IPS DF 4.7 (cell line): Measurements from ENCODE around the gene DIPK1C.

ENCODE experiments used
- DNase-seq: peaks from one replicate; pipeline ENCODE4 v3.0.0-alpha.2; 2013; ENCODE audit warnings: low spot score; ENCODE audit errors: extremely low read depth

Gene DIPK1C

GRCh38 chr18:74389991-74390390 is 67.1 kb downstream of the DIPK1C start:
- DNase-seq = no peak

- no peak for DNase-seq
These were observed 67.8 kb downstream of the DIPK1C start for GRCh38 chr18:74389171-74389927.

GRCh38 chr18:74388227-74388626 is 68.9 kb downstream of the DIPK1C start:
- DNase-seq = no peak

GRCh38 chr18:74387383-74387782 is 69.7 kb downstream of the DIPK1C start:
- DNase-seq = no peak
